Daoy (cell line): ENCODE measurements around the gene MAMLD1. TPM values are rescaled to one million over a fixed set of nuclear protein-coding genes. Genes with fewer than 3 reads are reported as not detected.

Source experiments
- DNase-seq: peaks from one replicate; pipeline ENCODE4 v3.0.0-alpha.2; 2015; ENCODE audit warnings: low read depth
- total RNA-seq: library from RNA; depleted of rRNA; stranded (reverse); fragments of >200 nt; shearing (Covaris generic); gene quantifications from 2 replicates; pipeline ENCODE4 v1.2.3, GENCODE V29; 2014

MAMLD1 gene
- total RNA-seq, 1 experiment from 2014 or later, result 2.2 TPM

DNA sequence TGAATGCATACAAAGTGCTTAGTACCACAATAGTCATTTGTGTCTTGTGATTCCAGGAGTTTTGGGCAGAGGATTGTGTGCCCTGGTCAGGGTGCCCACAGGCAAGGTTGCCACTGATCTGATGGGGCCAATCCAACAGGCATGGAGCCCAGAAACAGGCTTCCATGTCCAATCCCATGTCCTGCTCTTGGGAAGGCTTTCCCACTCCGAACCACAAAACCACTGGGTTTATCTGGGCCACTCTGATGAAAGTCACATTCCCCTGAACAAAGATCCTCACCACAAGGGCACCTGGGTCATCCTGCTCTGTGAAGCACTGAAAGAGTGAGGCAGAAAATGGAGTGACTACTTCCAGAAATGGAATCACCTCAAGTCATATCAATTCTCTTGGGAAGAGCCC lies 96.9 kb downstream of the MAMLD1 start:
- DNase-seq, result no peak

DNA sequence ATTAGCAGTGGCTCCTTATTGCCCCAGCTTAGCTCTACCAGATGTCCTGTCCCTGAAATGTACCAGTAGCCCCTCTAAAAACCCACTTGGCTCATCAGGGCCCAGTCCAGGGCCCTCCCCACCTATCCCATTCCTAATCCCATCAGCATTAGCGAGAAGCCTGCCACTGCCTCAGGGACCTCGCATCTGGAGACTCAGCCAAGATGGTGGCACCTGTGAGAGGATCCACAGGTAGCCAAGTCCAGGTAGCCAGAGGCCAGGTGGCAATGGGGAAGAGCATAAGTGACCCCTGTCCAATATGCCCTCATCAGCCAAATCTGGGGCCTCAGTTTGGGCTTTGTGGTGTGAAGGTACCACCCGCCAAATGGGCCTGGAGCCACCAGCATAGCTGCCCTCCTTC lies 97.7 kb downstream of the MAMLD1 start:
- DNase-seq, result no peak

DNA sequence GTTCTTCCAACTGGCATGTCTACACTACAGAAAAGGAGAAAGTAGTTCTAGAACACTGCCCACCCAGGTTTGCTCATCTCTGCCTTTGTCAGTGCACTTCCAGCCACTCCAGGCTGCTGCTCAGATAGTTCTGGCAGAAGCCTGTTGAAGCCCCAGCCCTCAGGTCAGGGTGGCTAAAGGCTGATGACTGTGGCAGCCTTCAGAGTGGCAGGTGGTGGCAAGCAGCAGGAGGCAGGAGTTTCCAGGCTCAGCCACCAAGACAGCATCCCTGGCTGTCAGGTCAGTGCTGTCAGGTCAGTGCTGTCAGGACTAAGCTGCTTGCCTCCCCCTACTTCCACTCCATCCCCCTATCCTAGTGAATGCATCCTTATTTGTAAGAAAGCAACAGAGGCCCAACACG lies 100.4 kb downstream of the MAMLD1 start:
- no peak for DNase-seq

DNA sequence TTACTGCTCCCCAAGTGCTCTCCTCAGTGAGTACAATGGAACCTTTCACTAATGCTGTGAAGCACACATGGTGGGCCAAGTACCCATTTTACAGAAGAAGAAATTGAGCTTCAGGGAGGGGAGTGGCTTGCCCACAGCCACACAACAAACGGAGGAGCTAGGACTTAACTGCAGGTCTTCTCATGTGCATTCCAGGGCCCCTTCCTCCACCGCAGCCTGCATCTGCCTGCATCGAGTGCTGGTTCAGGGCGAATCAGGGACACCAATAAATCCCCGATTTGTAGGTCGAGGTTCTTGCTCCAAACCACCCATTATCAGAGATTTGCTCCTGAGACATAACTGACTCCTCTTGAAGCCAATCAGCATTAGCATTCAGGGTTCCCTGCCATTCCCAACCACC lies 100.9 kb downstream of the MAMLD1 start:
- no peak for DNase-seq

- DNase-seq, result no peak
Observed at GRCh38 chrX:150465326-150465725, 102.2 kb downstream of the MAMLD1 start.

GRCh38 chrX:150465881-150466775 lies 103.0 kb downstream of the MAMLD1 start:
- DNase-seq, result no peak

GRCh38 chrX:150472306-150472705 lies 109.2 kb downstream of the MAMLD1 start:
- DNase-seq, result no peak

GRCh38 chrX:150473371-150473770 lies 110.3 kb downstream of the MAMLD1 start:
- no peak for DNase-seq

DNA sequence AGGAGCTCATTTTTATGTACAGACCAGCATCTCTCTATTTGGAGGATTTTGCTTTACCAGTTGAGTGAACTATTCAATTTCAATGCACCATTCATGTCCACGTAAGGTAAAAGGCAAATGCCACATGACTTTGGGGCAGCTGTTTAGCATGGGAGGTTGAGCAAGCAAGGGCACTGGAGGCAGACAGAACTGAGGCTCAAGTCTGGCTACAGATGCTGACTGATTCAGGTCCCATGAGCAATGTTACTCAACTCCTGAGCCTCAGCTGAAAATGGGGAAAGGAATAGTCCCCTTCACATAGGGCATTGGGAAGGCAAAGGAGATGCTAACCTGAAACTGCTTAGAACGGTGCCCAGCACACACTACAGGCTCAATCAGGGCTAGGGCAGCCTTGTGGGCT lies 112.3 kb downstream of the MAMLD1 start:
- DNase-seq, result no peak

- DNase-seq, result no peak
Observed at GRCh38 chrX:150476164-150476699, 113.1 kb downstream of the MAMLD1 start.

GRCh38 chrX:150477371-150477770 lies 114.3 kb downstream of the MAMLD1 start:
- DNase-seq, result no peak

- DNase-seq, result no peak
Observed at GRCh38 chrX:150478496-150479492, 115.7 kb downstream of the MAMLD1 start.

DNA sequence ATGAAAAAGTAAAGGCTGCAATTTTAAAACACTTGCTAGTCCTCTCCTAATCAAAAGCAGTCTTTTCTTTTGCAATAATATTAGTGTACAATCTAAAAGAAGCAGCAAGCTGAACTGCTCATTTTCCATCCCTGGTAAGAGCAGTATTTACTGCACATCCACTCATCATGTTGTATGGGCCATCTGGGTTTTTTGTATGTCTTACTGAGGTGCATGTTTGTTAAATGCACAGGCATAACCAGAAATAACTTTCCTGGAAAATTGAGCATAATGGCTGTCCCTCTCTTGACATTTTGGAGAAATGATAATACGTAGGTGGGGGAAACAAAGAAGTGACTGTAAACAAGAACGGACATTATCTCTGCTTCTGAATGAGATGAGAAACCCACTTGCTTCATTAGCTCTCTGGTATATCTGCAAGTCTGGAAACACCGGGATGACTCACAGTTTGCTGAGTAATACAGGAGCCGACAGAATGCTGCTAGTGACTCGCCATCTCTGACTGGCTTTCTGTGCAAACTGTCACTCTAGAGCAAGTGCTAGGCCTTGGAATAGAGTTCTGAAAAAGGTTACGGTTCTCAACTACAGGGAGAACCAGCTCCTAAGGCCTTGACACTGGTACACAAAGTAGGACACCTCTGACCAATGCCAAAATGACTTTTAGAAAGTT lies 119.6 kb downstream of the MAMLD1 start:
- peak; percentile 69 for DNase-seq

- no peak for DNase-seq
Observed at GRCh38 chrX:150483356-150483985, 120.4 kb downstream of the MAMLD1 start.

- peak; percentile 23 for DNase-seq
Observed at GRCh38 chrX:150486011-150486410, 122.9 kb downstream of the MAMLD1 start.

GRCh38 chrX:150487369-150488094 lies 124.4 kb downstream of the MAMLD1 start:
- DNase-seq, result no peak

GRCh38 chrX:150489359-150490015 lies 126.4 kb downstream of the MAMLD1 start:
- DNase-seq, result no peak

GRCh38 chrX:150495496-150495895 lies 132.4 kb downstream of the MAMLD1 start:
- no peak for DNase-seq

- no peak for DNase-seq
Observed at GRCh38 chrX:150499240-150499639, 136.1 kb downstream of the MAMLD1 start.

DNA sequence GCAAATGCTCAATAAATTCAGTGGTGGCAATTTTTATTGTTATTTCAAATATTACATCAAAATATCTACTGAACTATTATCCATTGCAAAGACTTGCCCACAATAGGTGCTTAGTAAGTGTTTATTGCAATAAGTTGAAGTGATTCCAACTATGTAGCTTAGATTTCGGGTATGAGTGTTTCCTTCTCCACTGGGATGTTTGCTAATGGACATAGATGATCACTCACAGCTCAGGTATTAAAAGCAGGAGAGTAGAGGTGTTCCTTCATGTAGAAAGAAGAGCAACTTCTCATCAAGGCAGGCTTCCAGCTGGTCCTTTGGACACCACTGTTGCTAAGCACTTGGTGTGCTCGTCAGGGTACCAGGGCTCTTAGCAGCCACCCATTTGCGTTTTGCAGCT lies 139.0 kb downstream of the MAMLD1 start:
- DNase-seq, result no peak
